NCI-H1048 (cell line): Measurements from ENCODE around the gene FOXJ3.

Experiments used
- DNase-seq: peaks from one replicate; lab custom pipeline; 2025; lab: John Stamatoyannopoulos, UW

Gene FOXJ3

GRCh38 chr1:42311138-42311537, 23.9 kb downstream of the FOXJ3 start:
- DNase-seq = no peak

DNA sequence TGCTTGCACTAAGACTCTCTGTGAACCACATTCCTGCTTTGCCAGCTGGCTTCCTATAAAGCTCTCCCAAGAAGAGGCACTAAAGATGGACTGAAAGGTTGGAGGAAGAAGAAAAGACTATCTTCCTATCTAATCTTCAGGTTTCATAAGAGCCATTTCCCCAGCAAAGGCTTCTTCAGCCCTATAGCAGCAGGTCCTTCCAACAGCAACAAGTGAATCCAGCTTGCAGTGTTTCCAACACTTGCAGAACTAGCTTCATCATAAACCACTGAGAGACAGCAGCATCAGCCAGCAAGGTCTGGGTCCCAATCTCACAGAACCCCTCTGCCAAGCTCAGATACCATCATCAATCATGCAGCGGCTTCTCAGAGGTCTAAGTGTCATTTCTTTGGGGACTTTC, 28.1 kb downstream of the FOXJ3 start:
- no peak for DNase-seq

GRCh38 chr1:42305639-42306038, 29.4 kb downstream of the FOXJ3 start:
- no peak for DNase-seq

DNA sequence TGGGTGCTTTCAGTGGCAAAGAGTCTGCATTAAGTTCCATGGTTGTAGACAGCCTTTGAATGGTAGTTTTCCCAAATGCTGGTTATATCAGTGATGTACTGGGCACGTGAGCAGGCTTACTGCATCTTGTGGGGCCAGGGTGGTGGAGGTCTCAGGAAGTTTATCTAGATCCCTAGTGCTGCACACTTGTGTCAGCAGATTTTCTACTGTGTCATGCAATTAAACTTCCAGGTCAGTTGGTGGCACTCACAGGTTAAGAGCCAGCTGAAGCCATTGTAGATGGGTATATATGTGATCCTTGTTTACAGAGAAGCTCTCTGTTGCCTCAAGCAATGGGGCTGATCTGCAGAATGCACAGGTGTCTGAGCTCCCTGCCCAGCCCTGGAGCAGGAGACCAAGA, 33.0 kb downstream of the FOXJ3 start:
- DNase-seq = no peak

GRCh38 chr1:42298520-42298919, 36.5 kb downstream of the FOXJ3 start:
- no peak for DNase-seq

- DNase-seq = no peak
These were observed 39.2 kb downstream of the FOXJ3 start for GRCh38 chr1:42295816-42296215.

DNA sequence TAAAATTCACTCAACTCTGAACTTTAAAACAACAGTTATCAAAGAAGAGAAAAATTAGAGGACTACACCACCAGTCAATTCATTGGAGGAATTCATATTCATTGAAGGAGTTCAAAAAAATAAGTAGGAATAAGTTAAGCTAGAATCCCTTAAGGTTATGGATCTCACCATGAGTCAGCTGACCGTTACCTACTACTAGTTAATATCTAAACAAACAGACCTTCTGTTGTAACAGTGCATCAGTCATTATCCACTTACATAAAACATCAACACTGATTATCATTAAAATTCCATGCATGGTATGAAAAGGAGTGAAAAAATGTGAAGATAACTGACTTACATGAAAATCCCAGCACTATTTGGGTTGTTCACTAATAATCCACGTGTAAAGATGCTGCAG, 44.9 kb downstream of the FOXJ3 start:
- no peak for DNase-seq

- DNase-seq = no peak
These were observed 46.6 kb downstream of the FOXJ3 start for GRCh38 chr1:42288311-42288985.

DNA sequence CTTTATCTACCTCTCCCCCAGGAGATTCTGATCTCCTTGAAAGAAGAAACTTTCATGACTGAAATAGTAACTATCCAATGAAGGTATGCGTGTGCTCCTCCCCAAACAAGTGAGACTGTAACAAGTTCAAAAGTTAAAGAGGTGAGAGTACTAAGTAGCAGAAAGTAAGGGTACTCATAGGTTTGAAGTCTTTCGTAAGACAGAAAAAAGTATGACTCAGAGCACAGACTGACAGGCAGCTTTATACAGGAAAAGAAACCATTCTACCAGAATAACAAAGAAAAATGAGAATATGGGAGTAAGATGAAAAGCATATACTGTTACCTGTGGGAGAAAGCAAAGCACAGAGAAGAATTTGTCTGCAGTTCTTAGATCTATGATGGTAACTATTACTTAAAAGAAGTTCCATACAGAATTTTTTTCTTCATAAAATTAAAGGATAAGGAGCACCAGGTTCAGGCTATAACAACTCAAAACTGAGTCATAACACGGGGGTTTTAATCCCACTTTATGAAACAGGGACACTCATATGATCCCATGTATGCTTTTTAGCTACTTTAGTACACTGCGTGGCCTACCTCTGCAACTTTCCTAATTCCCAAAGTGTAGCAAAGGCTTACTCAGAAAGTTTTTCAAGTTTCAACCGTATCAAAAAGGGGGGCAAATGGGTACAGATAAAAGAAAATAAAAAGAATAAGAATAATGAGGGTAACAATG, 52.0 kb downstream of the FOXJ3 start:
- DNase-seq = no peak

- no peak for DNase-seq
These were observed 52.9 kb downstream of the FOXJ3 start for GRCh38 chr1:42282024-42282579.

DNA sequence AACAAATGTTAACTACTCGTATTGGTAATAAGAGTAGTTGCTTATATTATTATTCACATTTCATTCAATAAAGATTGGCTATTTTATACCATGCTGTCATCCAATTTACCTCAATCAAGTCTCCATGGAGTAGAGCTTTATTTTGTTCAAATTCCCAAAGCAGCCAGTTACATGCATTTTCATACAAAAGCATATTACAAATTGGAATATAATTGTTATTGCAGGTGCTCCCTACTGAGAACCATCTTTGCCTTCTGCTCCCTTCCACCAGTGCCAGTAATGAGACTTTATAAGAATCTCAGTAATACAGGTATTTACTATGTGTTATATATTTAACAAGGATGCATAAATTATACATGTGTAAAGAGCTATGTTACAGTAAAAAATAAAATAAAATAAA, 54.2 kb downstream of the FOXJ3 start:
- DNase-seq = no peak

DNA sequence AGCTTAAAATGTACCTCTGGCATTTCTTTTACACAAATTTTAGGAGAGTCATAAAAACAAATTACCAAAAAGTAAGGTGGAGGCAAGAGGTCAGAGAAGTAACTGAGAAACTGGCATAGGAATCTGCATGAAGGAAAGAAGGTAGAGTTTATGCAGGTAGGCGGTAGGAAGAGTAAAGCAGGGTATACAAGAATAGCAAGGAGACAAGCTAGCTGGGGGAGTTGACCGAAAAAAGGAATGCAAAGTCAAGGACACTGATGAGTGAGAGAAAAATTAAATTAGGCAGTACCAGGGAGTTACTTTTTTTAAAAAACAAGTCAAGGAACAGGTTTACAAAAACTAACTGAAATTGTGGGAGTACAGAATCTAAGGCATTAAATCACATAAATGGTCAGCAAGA, 56.0 kb downstream of the FOXJ3 start:
- DNase-seq = no peak

DNA sequence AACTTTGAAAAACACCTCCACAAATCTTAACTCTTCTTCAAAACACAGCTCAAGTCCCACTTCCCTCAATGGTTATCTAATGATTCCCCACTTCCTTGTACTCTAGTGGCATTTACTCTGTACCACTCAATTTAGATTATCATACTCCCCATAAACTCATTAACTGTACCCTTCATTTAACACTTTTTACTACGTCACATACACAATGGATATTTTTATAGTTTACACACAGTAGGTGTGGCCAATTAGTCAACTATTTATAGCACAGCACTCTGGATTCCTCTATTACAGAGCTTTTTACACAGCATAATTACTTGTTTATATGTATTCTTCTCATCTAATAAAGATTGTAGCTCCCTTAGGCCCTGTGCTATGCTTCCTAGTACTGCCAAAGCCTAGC, 62.1 kb downstream of the FOXJ3 start:
- DNase-seq = no peak

- DNase-seq = no peak
These were observed 67.1 kb downstream of the FOXJ3 start for GRCh38 chr1:42267904-42268303.

DNA sequence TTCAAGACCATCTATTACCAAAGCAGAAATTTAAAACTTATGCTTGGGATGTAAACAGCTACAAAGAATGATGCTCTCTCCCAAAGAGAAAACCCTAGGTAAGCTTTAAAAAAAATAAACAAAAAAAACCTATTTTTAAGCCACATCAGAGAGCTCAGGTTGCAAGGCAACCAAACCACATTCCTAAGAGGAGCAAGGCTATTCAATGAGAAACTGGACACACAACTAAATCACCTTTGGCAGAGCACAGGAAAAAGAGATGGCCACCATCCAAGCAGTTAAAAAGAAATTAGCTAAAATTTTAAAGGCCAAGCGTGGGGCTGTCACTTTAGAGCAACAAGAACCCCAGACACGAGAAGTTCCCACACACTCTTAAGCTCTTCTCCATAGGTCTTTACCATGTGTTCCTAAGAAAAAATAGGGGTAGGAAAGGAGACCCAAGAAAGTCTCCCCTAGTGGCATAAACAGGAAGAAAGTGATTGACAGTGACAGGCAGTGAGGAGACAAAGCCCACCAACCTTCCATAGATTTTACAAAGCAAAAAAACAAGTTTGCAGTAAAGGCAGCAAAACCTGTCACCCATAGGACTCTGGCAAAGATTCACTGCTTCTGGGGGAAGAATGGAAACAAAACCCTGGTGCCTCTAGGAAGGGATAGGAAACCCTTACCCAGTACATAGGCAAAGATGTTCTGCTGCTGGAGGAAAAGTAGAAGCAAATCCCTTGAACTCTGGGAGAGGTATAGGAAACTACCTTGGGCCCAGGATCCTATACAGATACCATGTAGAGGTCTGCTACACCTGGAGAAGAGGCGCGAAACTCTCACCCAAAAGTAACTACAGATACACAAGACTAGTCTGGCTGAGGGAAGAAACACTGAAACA, 68.5 kb downstream of the FOXJ3 start:
- no peak for DNase-seq

GRCh38 chr1:42264511-42265190, 70.4 kb downstream of the FOXJ3 start:
- no peak for DNase-seq

DNA sequence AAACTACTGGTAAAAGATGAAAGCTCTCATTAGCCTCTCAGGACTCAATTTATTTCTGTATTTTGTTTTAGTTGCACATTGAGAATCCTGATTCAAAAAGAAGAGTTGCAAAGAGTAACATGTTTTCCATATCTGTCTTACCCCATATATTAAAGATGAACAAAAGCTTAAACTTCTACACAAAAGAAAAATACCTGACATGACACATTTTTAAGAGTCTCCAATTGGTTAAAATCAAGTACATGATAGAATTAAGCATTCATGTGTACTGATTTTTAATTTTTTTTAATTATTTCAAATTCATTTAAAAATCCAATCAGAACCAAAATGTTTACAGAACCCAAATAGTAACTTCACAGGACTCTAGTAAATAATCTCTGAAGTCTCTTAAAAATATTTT, 72.0 kb downstream of the FOXJ3 start:
- no peak for DNase-seq

- no peak for DNase-seq
These were observed 74.5 kb downstream of the FOXJ3 start for GRCh38 chr1:42260376-42261070.

DNA sequence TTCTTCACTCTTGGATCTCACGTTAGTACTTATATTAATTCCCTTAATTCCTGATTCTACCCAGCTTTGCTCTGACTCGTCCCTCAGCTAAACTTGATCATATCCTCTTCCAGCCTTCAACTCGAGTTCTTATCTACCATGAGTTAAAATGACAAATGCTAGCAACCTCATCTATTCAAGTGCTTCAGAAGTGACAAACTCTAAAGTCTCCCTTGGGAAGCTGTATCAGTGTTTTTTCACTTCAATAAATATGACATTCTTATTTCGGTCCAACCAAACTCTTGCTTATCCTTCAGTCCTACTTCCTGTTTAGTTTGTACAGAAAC, 75.3 kb downstream of the FOXJ3 start:
- no peak for DNase-seq

DNA sequence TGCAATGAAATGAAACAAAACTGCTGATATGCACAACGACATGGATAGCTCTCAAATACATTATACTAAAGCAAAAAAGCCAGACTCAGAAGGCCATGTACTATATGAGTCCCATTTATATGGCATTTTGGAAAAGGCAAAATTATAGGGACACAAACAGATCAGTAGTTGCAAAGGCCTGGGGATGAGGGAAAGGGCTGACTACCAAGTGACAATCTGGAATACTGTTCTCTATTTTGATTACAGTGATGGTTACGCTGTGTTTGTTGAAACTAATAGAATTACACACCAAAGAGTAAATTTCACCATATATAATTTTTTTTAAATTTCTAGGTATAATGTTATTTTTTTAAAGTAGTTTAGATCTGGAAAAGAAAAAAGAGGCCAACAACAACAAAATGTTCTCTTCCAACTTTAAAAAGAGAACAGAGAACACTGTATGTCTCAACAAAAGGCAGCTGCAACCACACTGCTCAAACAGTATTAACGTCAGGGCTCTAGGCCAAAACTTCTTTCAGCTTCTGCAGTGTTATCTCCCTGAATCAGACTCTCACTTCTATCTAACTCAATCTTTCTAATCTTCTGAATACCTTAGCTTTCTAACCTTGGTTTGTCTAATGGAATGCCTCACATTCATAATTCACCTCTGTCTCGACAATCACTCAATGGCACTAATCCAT, 75.8 kb downstream of the FOXJ3 start:
- DNase-seq = no peak

DNA sequence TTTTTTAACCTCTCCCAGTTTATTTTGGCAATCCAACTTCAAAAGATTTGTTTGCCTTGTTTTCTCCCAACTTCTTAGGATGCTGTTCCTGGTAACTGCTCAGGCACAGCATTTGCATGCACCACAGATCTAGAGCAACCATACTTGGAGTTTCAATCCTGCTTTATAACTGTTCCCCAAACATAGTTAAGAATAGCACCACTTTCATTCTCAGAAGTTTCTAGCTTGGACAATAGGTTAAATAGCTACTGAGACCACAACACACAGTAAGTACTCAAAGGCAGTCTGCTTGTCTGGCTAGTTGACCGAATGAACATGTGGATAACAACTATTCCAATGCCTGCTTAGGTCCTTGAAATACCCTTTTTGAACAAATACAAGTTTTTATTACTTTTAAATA, 76.8 kb downstream of the FOXJ3 start:
- no peak for DNase-seq
